ENCODE data around the gene MYCN.
A peak's percentile ranks its signal among the peaks of the same experiment; 100 is the strongest.

GRCh38 chr2:15939556-15939853, 845 bp upstream of the MYCN start:
- peak; percentile 61 for TF ChIP-seq CTCF (IDR thresholded peaks at IDR 0.05; ENCODE audit: low read depth, low read length, missing input control)
- no peak for TF ChIP-seq SP1 (IDR thresholded peaks at IDR 0.05)
- TF ChIP-seq JUND (IDR thresholded peaks at IDR 0.05): no peak
- TF ChIP-seq ATF3 (IDR thresholded peaks at IDR 0.05): no peak
- TF ChIP-seq REST (IDR thresholded peaks at IDR 0.05): no peak
- no peak for TF ChIP-seq ZBTB33 (IDR thresholded peaks at IDR 0.05)
- no peak for TF ChIP-seq TAF1 (conservative IDR thresholded peaks at IDR 0.05)
- TF ChIP-seq YY1 (IDR thresholded peaks at IDR 0.05): no peak
- no peak for TF ChIP-seq GABPA (IDR thresholded peaks at IDR 0.05 in 1 of 2, conservative IDR thresholded peaks at IDR 0.05 in 1 of 2)
- no peak for TF ChIP-seq MAX (IDR thresholded peaks at IDR 0.05)
- TF ChIP-seq HNF4A (conservative IDR thresholded peaks at IDR 0.05): no peak
- no peak for TF ChIP-seq RAD21 (IDR thresholded peaks at IDR 0.05)
- no peak for TF ChIP-seq EGR1 (IDR thresholded peaks at IDR 0.05; ENCODE audit: low read depth in 2 of 2)
